Activated CD8-positive, alpha-beta memory T cell treated with anti-CD3 and anti-CD28 coated beads for 48 hours (primary cell): Measurements from ENCODE around the gene PCARE.
"Not testable (repeated sequence)": the region's sequence is repeated elsewhere in the genome, so short reads cannot be mapped to it uniquely, and the experiment has no call there.

Source experiments
- DNase-seq, 3 experiments: peaks; one replicate each; pipeline ENCODE4 v3.0.0-alpha.2; 2020; ENCODE audit warnings: low read depth in 2 of 3, low spot score in 2 of 3

PCARE gene

GRCh38 chr2:29074411-29074810 is at the start of gene PCARE:
PCARE (minus strand) TSS chr2:29074523; CDS start chr2:29074261, 262 bp downstream.
- no peak for DNase-seq

GRCh38 chr2:29123617-29124349 is 49.5 kb upstream of the PCARE start:
- DNase-seq, result no peak

- DNase-seq, result no peak
Measured at GRCh38 chr2:29120846-29121245, 46.5 kb upstream of the PCARE start.

GRCh38 chr2:29119211-29119610 is 44.9 kb upstream of the PCARE start:
- no peak for DNase-seq

GRCh38 chr2:29117636-29118303 is 43.4 kb upstream of the PCARE start:
- DNase-seq, result no peak

GRCh38 chr2:29115797-29116781 is 41.8 kb upstream of the PCARE start:
- peak in 2 of 3 experiments; percentile 19 to 38 for DNase-seq

- peak; percentile 17 to 54 (median 40) for DNase-seq
Measured at GRCh38 chr2:29114946-29115609, 40.8 kb upstream of the PCARE start, which contains the start of gene CLIP4. CLIP4 (plus strand) TSS chr2:29115415; CDS start chr2:29121389, 5,974 bp downstream.

GRCh38 chr2:29114586-29114945 is 40.2 kb upstream of the PCARE start:
- no peak for DNase-seq

GRCh38 chr2:29113891-29114321 is 39.6 kb upstream of the PCARE start:
- DNase-seq, result no peak

GRCh38 chr2:29113027-29113686 is 38.8 kb upstream of the PCARE start:
- no peak for DNase-seq

- DNase-seq, result no peak
Measured at GRCh38 chr2:29112379-29112778, 38.1 kb upstream of the PCARE start.

- DNase-seq, result no peak
Measured at GRCh38 chr2:29110916-29111535, 36.7 kb upstream of the PCARE start.

GRCh38 chr2:29109246-29109645 is 34.9 kb upstream of the PCARE start:
- DNase-seq, result no peak

GRCh38 chr2:29108225-29108624 is 33.9 kb upstream of the PCARE start:
- no peak for DNase-seq

- not testable (repeated sequence) for DNase-seq
Measured at GRCh38 chr2:29107547-29107946, 33.2 kb upstream of the PCARE start.

GRCh38 chr2:29106980-29107388 is 32.7 kb upstream of the PCARE start:
- no peak for DNase-seq

GRCh38 chr2:29106256-29106655 is 31.9 kb upstream of the PCARE start:
- DNase-seq, result no peak

- DNase-seq, result no peak
Measured at GRCh38 chr2:29105375-29105774, 31.1 kb upstream of the PCARE start.

- no peak for DNase-seq
Measured at GRCh38 chr2:29104688-29105087, 30.4 kb upstream of the PCARE start.

GRCh38 chr2:29100564-29100963 is 26.2 kb upstream of the PCARE start:
- DNase-seq, result no peak
